ENCODE measurements around the gene NR6A1.

Gene NR6A1

DNA sequence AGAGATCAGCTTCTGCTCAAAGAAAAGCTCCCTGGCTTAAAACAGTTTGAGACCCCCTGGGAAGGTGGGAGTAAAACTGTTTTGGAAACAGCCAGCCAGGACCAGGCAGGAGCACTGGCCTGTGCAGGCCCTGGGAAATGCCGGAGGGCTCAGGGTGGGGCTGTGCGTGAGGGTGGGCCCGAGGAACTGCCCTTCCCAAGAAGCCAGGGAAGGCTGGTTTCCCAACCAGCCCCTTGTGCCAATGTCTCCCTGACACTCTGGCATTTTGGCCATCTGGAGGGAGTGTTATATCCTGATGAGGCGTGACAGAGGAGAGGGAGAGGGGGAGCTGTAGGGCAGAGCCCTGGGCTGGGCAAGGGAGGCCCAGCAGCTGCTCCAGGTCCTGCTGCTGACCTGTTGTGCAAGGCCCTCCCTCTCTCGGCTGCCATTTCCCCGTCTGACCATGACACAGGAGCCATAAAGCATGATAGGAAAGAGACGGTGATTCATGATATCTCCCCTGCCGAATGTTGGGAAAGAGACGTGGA is 22.0 kb upstream of the NR6A1 start:
- Histone ChIP-seq H3K27ac (ENCODE audit: low read depth, low read length) (no peak overlapping the region), H3K4me3 (ENCODE audit: low read depth, low read length) (no peak overlapping the region), H3K9me3 (ENCODE audit: control insufficient read depth, insufficient read depth, low read depth, low read length) (no peaks in the 10 kb centered on the region), H3K9ac (ENCODE audit: low read length) (no peak overlapping the region), H3K36me3 (ENCODE audit: control insufficient read depth, insufficient read depth, low read length) (no peaks in the 10 kb centered on the region), H3K27me3 (ENCODE audit: control insufficient read depth, insufficient read depth, low read length) (no peaks in the 10 kb centered on the region), H3K4me1 (ENCODE audit: control insufficient read depth, insufficient read depth, low read length) (no peaks in the 10 kb centered on the region)

DNA sequence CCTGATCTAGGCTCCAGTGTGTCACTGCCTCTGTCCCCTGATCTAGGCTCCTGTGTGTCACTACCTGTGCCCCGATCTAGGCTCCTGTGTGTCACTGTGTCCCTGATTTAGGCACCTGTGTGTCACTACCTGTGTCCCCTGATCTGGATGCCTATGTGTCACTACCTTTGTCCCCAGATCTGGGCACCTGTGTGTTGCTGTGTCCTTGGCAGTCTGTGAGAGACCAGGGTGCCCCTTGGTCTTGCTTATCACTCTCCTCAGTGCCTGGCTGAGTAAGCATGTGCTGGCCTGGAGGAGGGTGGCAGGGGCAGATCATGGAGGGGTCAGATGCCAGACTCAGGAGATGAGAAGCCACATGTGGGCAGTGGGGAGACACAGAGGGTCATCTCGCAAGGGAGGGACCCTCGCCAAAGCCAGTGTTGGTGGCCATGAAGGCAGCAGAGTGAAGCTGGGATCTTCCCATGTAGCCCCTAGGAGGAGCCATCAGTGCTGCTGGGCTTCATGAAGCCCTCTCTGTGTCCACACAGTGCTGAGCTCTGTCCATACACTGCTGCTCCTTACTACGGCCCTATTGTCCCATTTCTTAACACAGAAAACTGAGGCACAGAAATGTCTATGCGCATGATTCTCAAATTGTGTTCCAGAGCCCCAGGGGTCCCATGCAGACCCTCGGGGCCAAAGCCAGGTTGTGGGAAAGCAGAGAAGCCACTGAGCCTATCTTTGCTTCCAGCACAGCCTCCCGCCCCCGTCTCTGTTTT is 21.3 kb upstream of the NR6A1 start:
- H3K4me1 ChIP-seq (ENCODE audit: control insufficient read depth, insufficient read depth, low read length), result no peaks in the 10 kb centered on the region
- no peaks in the 10 kb centered on the region for H3K36me3 ChIP-seq (ENCODE audit: control insufficient read depth, insufficient read depth, low read length)
- no peak overlapping the region for H3K4me3 ChIP-seq (ENCODE audit: low read depth, low read length)
- H3K9ac ChIP-seq (ENCODE audit: low read length), result no peak overlapping the region
- H3K9me3 ChIP-seq (ENCODE audit: control insufficient read depth, insufficient read depth, low read depth, low read length), result no peaks in the 10 kb centered on the region
- H3K27ac ChIP-seq (ENCODE audit: low read depth, low read length), result no peak overlapping the region
- H3K27me3 ChIP-seq (ENCODE audit: control insufficient read depth, insufficient read depth, low read length), result no peaks in the 10 kb centered on the region

DNA sequence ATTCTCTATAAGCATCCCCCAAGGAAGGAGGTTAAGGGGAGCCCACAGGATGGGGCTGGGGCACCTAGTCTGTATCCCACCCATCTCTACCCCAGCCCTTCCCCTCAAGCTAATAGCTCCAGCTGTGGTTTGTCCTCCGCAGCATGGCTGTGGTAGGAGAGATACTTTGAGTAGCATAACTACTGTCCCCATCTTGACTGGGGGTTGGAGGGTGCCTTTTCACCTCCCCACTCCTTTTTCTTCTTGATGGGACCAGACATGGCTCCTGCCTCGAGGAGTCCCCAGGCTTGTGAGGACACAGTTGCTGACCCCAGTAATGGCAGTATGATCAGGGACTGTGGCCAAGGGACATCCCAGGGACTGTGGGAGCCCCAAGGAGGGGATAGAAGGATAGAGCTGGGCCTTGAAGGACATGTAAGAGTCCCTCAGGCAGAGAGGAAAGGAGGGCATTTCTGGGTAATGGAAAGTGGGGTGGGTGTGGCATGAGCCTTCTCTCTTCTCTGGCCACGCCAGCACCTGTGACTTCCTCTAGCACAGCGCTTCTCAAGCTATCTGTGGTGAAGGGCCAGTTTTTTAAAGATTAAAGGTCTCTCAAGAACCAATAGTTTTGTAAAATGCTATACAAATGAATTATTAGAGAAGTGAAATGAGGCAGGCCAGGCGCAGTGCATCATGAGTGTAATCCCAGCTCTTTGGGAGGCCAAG is 19.8 kb upstream of the NR6A1 start:
- no peak overlapping the region for H3K4me3 ChIP-seq (ENCODE audit: low read depth, low read length)
- no peaks in the 10 kb centered on the region for H3K4me1 ChIP-seq (ENCODE audit: control insufficient read depth, insufficient read depth, low read length)
- no peaks in the 10 kb centered on the region for H3K9me3 ChIP-seq (ENCODE audit: control insufficient read depth, insufficient read depth, low read depth, low read length)
- no peak overlapping the region for H3K27ac ChIP-seq (ENCODE audit: low read depth, low read length)
- H3K9ac ChIP-seq (ENCODE audit: low read length), result no peak overlapping the region
- no peaks in the 10 kb centered on the region for H3K36me3 ChIP-seq (ENCODE audit: control insufficient read depth, insufficient read depth, low read length)
- no peaks in the 10 kb centered on the region for H3K27me3 ChIP-seq (ENCODE audit: control insufficient read depth, insufficient read depth, low read length)

DNA sequence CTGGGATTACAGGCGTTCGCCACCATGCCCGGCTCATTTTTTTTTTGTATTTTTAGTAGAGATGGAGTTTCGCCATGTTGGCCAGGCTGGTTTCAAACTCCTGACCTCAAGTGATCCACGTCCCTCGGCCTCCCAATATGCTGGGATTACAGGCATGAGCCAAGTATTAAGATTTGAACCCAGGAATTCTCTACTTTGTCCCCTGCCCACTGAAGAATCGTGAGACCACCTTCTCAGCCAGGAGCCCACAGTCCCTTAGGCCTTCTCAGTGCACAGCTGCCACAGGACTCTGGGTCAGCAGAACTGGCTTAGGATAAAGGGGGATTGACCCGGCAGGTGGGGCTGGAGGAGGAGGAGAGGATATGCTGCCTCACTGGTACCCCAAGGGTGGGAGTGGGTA is 19.2 kb upstream of the NR6A1 start:
- H3K9ac ChIP-seq (ENCODE audit: low read length), result no peak overlapping the region
- H3K9me3 ChIP-seq (ENCODE audit: control insufficient read depth, insufficient read depth, low read depth, low read length), result no peaks in the 10 kb centered on the region
- H3K27me3 ChIP-seq (ENCODE audit: control insufficient read depth, insufficient read depth, low read length), result no peaks in the 10 kb centered on the region
- H3K36me3 ChIP-seq (ENCODE audit: control insufficient read depth, insufficient read depth, low read length), result no peaks in the 10 kb centered on the region
- H3K27ac ChIP-seq (ENCODE audit: low read depth, low read length), result no peak overlapping the region
- H3K4me3 ChIP-seq (ENCODE audit: low read depth, low read length), result no peak overlapping the region
- no peaks in the 10 kb centered on the region for H3K4me1 ChIP-seq (ENCODE audit: control insufficient read depth, insufficient read depth, low read length)

DNA sequence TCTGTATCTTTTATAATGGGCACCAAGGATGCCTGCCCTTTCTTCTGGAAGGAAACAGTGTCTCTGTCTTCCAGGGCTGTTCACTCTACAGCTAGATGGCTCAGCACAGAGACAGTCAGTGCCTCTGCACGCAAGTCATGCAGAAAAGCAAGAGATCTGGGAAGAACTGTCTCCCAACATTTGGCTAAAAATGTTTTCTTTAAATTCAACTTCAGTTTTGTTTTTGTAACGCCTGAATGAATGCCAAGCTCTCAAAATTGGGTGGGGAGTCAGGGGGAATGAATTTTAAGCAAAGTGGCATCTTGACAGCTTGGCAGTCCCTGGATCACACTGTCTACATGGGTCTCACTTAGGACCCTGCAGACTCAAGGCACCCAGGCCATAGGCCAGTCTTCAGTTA is 18.4 kb upstream of the NR6A1 start:
- H3K27ac ChIP-seq (ENCODE audit: low read depth, low read length), result no peak overlapping the region
- H3K9me3 ChIP-seq (ENCODE audit: control insufficient read depth, insufficient read depth, low read depth, low read length), result no peaks in the 10 kb centered on the region
- no peaks in the 10 kb centered on the region for H3K36me3 ChIP-seq (ENCODE audit: control insufficient read depth, insufficient read depth, low read length)

DNA sequence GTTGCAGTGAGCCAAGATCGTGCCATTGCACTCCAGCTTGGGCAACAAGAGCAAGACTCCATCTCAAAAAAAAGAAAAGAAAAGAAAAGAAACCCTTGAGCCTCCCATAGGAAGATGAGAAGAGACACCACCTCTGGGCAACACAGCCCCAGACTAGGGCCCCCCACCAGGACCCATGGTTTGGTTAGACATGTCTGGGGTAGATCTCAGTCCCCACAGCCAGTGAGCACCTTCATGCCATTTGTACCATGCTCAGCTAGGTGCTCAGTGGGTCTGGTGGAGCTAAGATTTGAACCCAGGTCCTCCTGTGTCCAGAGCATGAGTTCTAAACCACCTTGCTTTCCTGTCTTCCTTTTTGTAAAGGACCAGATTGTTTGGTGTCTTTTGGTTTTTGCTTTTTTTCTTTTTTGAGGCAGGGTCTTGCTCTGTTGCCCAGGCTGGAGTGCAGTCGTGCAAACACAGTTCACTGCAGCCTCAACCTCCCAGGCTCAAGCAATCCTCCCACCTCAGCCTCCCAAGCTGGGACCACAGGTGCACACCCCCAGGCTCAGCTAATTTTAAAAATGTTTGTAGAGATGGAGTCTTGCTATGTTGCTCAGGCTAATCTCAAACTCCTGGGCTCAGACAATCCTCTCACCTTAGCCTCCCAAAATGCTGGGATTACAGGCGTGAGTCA is 17.6 kb upstream of the NR6A1 start:
- no peaks in the 10 kb centered on the region for H3K27me3 ChIP-seq (ENCODE audit: control insufficient read depth, insufficient read depth, low read length)

More for the DNA sequence above, 18.4 kb upstream of the NR6A1 start:
- H3K4me1 ChIP-seq (ENCODE audit: control insufficient read depth, insufficient read depth, low read length), result no peaks in the 10 kb centered on the region
- H3K4me3 ChIP-seq (ENCODE audit: low read depth, low read length), result no peak overlapping the region
- no peak overlapping the region for H3K9ac ChIP-seq (ENCODE audit: low read length)
- H3K27me3 ChIP-seq (ENCODE audit: control insufficient read depth, insufficient read depth, low read length), result no peaks in the 10 kb centered on the region

DNA sequence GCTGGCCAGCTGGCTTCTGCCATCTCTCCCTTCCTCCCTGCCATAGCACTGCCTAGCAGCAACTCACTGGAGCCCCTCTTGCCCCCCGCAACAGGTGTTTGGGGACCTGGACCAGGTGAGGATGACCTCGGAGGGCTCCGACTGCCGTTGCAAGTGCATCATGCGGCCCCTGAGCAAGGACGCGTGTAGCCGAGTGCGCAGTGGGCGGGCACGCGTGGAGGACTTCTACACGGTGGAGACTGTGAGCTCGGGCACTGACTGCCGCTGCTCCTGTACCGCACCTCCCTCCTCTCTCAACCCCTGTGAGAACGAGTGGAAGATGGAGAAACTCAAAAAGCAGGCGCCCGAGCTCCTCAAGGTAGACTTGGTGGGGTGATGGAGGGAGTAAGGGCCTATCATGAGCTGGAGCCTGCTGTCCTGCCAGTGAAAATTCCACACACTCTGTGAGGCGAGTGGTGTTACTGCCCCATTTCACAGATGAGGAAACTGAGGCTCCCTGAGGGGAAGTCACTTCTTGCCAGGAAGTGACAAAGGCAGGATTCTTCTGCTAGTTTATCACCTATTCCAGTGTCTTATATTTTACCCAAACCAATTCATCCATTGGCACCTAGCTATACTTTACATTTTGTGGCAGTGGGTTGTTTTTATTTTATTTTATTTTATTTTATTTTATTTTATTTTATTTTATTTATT is 15.9 kb upstream of the NR6A1 start:
- Histone ChIP-seq H3K4me1 (ENCODE audit: control insufficient read depth, insufficient read depth, low read length) (peaks cover 6% of the 10 kb centered on the region; the same call in 1 of the 2 replicates), H3K27me3 (ENCODE audit: control insufficient read depth, insufficient read depth, low read length) (no peaks in the 10 kb centered on the region), H3K36me3 (ENCODE audit: control insufficient read depth, insufficient read depth, low read length) (no peaks in the 10 kb centered on the region), H3K9ac (ENCODE audit: low read length) (no peak overlapping the region), H3K9me3 (ENCODE audit: control insufficient read depth, insufficient read depth, low read depth, low read length) (no peaks in the 10 kb centered on the region), H3K27ac (ENCODE audit: low read depth, low read length) (no peak overlapping the region), H3K4me3 (ENCODE audit: low read depth, low read length) (no peak overlapping the region)

More for the DNA sequence above, 17.6 kb upstream of the NR6A1 start:
- no peaks in the 10 kb centered on the region for H3K9me3 ChIP-seq (ENCODE audit: control insufficient read depth, insufficient read depth, low read depth, low read length)
- H3K4me1 ChIP-seq (ENCODE audit: control insufficient read depth, insufficient read depth, low read length), result no peaks in the 10 kb centered on the region
- no peak overlapping the region for H3K9ac ChIP-seq (ENCODE audit: low read length)
- H3K27ac ChIP-seq (ENCODE audit: low read depth, low read length), result no peak overlapping the region
- H3K36me3 ChIP-seq (ENCODE audit: control insufficient read depth, insufficient read depth, low read length), result no peaks in the 10 kb centered on the region
- no peak overlapping the region for H3K4me3 ChIP-seq (ENCODE audit: low read depth, low read length)

DNA sequence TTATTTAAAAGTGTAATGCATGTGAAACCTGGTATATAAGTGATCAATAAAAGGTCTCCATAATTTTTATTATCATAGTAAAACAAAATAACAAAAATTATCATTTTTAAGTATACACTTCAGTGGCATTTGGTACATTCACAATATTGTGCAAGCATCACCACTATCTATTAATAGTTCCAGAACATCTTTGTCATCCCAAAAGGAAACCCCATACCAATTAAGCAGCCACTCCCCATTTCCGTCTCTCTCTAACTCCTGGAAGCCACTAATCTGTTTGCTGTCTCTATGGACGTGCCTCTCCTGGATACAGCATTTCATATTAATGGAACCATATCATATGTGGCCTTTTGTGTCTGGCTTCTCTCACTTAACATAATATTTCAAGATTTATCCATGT is 13.4 kb upstream of the NR6A1 start:
- Histone ChIP-seq H3K4me1 (ENCODE audit: control insufficient read depth, insufficient read depth, low read length) (peaks cover 18% of the 10 kb centered on the region), H3K4me3 (ENCODE audit: low read depth, low read length) (no peak overlapping the region), H3K9me3 (ENCODE audit: control insufficient read depth, insufficient read depth, low read depth, low read length) (no peaks in the 10 kb centered on the region), H3K36me3 (ENCODE audit: control insufficient read depth, insufficient read depth, low read length) (no peaks in the 10 kb centered on the region), H3K9ac (ENCODE audit: low read length) (no peak overlapping the region), H3K27ac (ENCODE audit: low read depth, low read length) (no peak overlapping the region), H3K27me3 (ENCODE audit: control insufficient read depth, insufficient read depth, low read length) (no peaks in the 10 kb centered on the region)

DNA sequence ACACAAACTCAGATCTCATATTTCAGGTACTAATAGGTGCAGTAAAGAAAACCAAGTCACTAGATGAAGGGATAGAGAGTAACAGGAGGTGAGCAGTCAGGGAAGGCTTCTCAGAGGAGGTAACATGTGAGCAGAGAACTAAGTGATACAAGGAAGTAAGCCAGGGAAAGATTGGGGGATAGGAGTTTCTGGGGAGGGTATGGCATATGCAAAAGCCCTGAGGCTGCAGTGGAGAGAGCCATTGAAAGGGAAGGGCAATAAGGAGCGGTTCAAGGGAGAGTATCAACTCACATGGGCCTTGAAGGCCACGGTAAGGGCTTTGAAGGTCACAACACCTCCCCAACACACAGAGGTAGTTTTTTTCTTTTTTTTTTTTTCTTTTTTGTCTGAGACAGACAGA is 12.7 kb upstream of the NR6A1 start:
- Histone ChIP-seq H3K9me3 (ENCODE audit: control insufficient read depth, insufficient read depth, low read depth, low read length) (no peaks in the 10 kb centered on the region), H3K4me1 (ENCODE audit: control insufficient read depth, insufficient read depth, low read length) (peaks cover 25% of the 10 kb centered on the region), H3K9ac (ENCODE audit: low read length) (no peak overlapping the region), H3K36me3 (ENCODE audit: control insufficient read depth, insufficient read depth, low read length) (no peaks in the 10 kb centered on the region), H3K27me3 (ENCODE audit: control insufficient read depth, insufficient read depth, low read length) (no peaks in the 10 kb centered on the region), H3K27ac (ENCODE audit: low read depth, low read length) (no peak overlapping the region), H3K4me3 (ENCODE audit: low read depth, low read length) (no peak overlapping the region)

DNA sequence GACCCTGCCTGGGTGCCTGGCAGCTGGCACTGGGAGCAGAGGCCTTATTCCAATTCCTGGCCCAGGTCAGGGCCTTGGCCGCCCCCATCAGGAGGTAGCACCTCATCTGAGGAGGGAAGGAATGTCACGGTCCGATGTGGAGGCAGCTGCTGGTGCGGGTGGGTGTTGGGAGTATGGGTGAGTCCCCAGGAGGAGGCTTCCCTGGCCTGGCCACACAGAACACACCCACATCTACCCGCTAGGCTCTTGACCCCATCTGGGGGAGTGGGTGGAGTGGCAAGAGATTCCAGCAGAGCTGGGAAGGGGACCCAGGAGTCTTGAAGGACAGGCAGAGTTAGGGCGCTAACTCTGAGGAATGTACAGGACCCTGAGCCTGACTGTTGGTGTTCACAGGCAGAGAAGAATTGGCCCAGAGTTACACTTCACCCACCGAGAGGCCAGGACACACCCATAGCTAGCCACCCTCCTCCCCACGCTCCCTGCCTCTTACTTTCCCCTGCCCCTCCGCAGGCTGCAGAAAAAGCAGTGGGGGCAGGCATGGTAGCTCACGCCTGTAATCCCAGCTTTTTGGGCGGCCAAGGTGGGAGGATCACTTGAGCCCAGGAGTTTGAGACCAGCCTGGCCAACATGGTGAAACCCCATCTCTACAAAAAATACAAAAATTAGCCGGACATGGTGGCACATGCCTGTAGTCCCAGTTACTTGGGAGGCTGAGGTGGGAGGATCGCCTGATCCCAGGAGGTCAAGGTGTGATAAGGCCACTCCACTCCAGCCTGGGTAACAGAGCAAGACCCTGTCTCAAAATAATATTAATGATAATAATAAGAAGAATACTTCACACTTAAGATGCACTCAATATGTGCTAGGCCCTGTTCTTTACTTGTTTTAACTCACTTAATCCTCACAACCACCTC is 11.8 kb upstream of the NR6A1 start:
- H3K4me3 ChIP-seq (ENCODE audit: low read depth, low read length), result no peak overlapping the region
- H3K9me3 ChIP-seq (ENCODE audit: control insufficient read depth, insufficient read depth, low read depth, low read length), result no peaks in the 10 kb centered on the region
- H3K27me3 ChIP-seq (ENCODE audit: control insufficient read depth, insufficient read depth, low read length), result no peaks in the 10 kb centered on the region
- no peaks in the 10 kb centered on the region for H3K36me3 ChIP-seq (ENCODE audit: control insufficient read depth, insufficient read depth, low read length)
- H3K9ac ChIP-seq (ENCODE audit: low read length), result no peak overlapping the region
- H3K4me1 ChIP-seq (ENCODE audit: control insufficient read depth, insufficient read depth, low read length), result peaks cover 27% of the 10 kb centered on the region
- H3K27ac ChIP-seq (ENCODE audit: low read depth, low read length), result no peak overlapping the region
